Measurements from ENCODE around the gene SRC.
A peak's percentile ranks its signal among the peaks of the same experiment; 100 is the strongest.

Gene SRC

DNA sequence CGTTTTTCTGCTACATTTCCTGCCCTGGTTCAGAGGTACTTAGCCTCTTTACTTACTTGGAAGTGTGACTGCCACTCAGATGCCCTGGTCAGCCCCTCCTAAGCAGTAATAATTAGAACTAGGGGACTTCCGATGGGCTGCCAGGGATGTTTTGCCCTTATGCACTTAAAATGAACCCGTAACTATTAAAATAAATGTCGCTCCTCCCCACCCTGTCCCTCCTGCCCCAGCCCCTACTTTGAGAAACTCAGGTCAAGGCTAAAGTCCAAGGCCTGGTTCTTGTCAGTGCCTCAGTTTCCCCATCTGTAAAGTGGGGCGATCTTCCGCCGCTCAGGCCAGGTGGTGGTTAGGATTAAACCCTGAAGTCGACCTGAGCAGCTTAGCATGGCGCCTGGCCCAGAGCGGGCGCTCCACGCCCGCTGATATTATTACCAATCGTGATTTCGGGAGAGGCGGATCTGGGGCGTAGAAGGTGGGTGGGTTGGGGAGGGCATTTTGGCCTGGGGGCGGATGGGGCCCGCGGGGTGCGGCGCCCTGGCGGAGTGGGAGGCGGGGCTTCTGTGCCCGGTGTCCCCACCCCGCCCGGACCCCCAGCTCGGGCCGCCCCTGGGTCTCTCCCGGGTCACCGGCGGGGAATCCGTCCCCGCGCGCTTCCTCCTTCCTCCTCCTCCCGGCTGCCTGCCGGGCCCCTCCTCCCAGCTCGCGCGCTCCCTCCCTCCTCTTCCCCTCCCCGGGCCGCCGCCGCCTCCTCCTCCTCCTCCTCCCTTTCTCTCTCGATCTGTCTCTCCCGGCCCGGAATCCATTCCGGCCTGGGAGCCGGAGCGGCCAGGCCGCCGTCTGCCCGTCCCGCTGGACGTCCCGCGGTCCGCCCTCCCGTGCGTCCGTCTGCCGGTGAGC is at the start of gene SRC:
Gene SRC (plus strand): TSS at position 802 of the 897 bp plus-strand sequence. CDS start 38,014 bp downstream, outside the sequence.
- ChIA-PET POLR2A (interaction anchor here (0.5 to 1.3 kb wide), 4 partner anchors 19 to 69 kb away, joined by 3 to 4 read pairs (median 4); no protein-coding TSS in a partner anchor), CTCF (interaction anchor here (0.7 to 2.1 kb wide), 6 partner anchors 10 to 155 kb away, joined by 3 to 7 read pairs (median 4); no protein-coding TSS in a partner anchor)
- no peak for DNase-seq (ENCODE audit: low read depth, low spot score)
- TF ChIP-seq, protein P1, sequence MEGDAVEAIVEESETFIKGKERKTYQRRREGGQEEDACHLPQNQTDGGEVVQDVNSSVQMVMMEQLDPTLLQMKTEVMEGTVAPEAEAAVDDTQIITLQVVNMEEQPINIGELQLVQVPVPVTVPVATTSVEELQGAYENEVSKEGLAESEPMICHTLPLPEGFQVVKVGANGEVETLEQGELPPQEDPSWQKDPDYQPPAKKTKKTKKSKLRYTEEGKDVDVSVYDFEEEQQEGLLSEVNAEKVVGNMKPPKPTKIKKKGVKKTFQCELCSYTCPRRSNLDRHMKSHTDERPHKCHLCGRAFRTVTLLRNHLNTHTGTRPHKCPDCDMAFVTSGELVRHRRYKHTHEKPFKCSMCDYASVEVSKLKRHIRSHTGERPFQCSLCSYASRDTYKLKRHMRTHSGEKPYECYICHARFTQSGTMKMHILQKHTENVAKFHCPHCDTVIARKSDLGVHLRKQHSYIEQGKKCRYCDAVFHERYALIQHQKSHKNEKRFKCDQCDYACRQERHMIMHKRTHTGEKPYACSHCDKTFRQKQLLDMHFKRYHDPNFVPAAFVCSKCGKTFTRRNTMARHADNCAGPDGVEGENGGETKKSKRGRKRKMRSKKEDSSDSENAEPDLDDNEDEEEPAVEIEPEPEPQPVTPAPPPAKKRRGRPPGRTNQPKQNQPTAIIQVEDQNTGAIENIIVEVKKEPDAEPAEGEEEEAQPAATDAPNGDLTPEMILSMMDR (IDR thresholded peaks at IDR 0.05; ENCODE audit: insufficient read depth, low read length, missing control alignments) = no peak
- peak within 1 kb of the TSS; percentile 65 for H3K4me3 ChIP-seq (ENCODE audit: low read depth, low read length)

- ChIA-PET CTCF (interaction anchor here (1.1 to 1.7 kb wide), 3 partner anchors 10 to 237 kb away, joined by 3 to 7 read pairs (median 4); no protein-coding TSS in a partner anchor), POLR2A (interaction anchor here (1.4 kb wide), 1 partner anchor 49 kb away, joined by 4 read pairs; no protein-coding TSS in a partner anchor)
- no peak for DNase-seq (ENCODE audit: low read depth, low spot score)
- no peak overlapping the region for H3K4me3 ChIP-seq (ENCODE audit: low read depth, low read length)
- TF ChIP-seq, protein P1 (IDR thresholded peaks at IDR 0.05; ENCODE audit: insufficient read depth, low read length, missing control alignments) = no peak
Observed at GRCh38 chr20:37296371-37296770, 49.6 kb upstream of the SRC start.

GRCh38 chr20:37297066-37297736 is 48.7 kb upstream of the SRC start:
- ChIA-PET POLR2A (interaction anchor here (1.4 kb wide), 1 partner anchor 48 kb away, joined by 4 read pairs; no protein-coding TSS in a partner anchor), CTCF (interaction anchor here (0.7 to 1.7 kb wide), 4 partner anchors 11 to 236 kb away, joined by 3 to 7 read pairs (median 4); no protein-coding TSS in a partner anchor)
- H3K4me3 ChIP-seq (ENCODE audit: low read depth, low read length) = no peak overlapping the region
- TF ChIP-seq, protein P1 (IDR thresholded peaks at IDR 0.05; ENCODE audit: insufficient read depth, low read length, missing control alignments) = no peak
- DNase-seq (ENCODE audit: low read depth, low spot score) = peak; percentile 76

DNA sequence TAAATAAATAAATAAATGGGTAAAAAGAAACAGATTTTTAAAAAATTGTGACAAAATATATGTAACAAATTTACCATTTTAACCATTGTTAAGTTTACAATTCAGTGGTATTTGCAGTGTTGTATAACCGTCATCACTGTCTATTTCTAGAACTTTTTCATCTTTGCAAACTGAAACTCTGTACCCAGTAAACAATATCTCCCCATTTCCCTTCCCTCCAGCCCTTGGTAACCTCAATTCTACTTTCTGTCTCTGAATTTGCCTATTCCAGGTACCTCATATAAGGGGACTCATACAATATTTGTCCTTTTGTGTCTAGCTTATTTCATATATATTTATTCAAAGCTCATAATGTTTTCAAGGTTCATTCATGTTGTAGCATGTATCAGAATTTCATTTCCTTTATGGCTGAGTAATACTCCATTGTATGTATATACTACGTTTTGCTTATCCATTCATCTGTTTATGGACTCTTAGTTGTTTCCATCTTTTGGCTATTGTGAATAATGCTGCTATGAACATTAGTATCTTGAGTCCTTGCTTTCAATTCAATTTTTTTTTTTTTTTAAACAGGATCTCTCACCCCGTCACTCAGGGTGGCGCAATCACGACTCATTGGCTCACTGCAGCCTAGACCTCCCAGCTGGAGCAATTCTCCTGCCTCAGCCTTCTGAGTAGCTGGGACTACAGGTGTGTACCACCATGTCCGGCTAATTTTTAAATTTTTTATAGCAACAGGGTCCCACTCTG is 47.6 kb upstream of the SRC start:
- H3K4me3 ChIP-seq (ENCODE audit: low read depth, low read length) = no peak overlapping the region
- ChIA-PET POLR2A (interaction anchor here (1.0 kb wide), 1 partner anchor 9 kb away, joined by 3 read pairs; the partner anchor contains the start of gene MANBAL), CTCF (interaction anchor here (0.6 to 2.2 kb wide), 3 partner anchors 10 to 267 kb away, joined by 3 to 8 read pairs (median 4); partner anchors contain the start of gene MANBAL)
- TF ChIP-seq, protein P1 (IDR thresholded peaks at IDR 0.05; ENCODE audit: insufficient read depth, low read length, missing control alignments) = no peak
- no peak for DNase-seq (ENCODE audit: low read depth, low spot score)

DNA sequence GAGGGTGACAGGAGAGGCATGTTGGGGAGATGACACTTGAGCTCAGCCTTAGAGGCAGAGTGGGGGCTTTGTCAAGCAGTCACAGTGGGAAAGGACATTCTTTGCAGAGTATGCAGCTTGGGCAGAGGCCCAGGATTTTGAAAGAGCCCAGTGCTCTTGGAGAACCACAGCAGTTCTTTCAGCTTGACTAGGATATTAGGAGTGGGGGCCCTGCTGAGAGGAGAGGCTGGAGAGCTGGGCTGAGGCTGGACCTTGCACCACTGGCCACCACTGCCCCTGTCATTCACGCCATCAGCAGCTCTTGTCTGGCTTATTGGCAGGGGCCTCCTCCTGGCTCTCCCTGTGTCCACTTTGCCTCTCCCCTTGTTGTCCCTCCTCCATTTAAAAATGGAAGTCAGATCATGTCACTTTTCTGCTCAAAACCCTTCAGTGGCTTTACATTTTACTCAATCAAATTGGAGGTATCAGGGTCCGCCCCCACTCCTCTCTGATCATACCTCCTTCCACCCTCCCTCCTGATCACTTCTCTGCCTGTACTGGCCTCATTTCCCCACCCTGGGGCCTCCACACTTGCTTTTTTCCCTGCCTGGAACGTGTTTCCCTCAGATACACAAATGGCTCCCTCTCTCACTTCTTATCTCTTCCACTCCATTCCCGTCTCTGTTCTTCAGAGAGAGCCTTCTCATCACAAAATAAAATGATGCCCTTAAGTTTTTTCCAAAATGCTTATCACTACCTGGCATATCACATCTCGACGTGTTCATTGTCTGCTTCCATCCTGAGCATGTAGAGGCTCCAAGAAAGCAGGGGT is 46.0 kb upstream of the SRC start:
- CTCF ChIA-PET = interaction anchor here (0.9 to 2.2 kb wide), 3 partner anchors 11 to 85 kb away, joined by 3 to 8 read pairs (median 4); partner anchors contain the start of gene MANBAL
- no peak for DNase-seq (ENCODE audit: low read depth, low spot score)

More for the DNA sequence above, 46.0 kb upstream of the SRC start:
- TF ChIP-seq, protein P1 (IDR thresholded peaks at IDR 0.05; ENCODE audit: insufficient read depth, low read length, missing control alignments) = no peak
- H3K4me3 ChIP-seq (ENCODE audit: low read depth, low read length) = no peak overlapping the region
- POLR2A ChIA-PET = interaction anchor here (1.2 kb wide), 1 partner anchor 10 kb away, joined by 3 read pairs; the partner anchor contains the start of gene MANBAL

Data from AG04449 (cell line).